ENCODE results near the gene CEP170B. TPM values are rescaled to one million over a fixed set of nuclear protein-coding genes. Genes with fewer than 3 reads are reported as not detected.
A peak's percentile ranks its signal among the peaks of the same experiment; 100 is the strongest.

CEP170B gene
- total and polyA plus RNA-seq, 2 of the 13 experiments (the other 11 are each of a cell fraction or from before 2014, with no cell fraction given) = 4.3 to 8.8 TPM

DNA sequence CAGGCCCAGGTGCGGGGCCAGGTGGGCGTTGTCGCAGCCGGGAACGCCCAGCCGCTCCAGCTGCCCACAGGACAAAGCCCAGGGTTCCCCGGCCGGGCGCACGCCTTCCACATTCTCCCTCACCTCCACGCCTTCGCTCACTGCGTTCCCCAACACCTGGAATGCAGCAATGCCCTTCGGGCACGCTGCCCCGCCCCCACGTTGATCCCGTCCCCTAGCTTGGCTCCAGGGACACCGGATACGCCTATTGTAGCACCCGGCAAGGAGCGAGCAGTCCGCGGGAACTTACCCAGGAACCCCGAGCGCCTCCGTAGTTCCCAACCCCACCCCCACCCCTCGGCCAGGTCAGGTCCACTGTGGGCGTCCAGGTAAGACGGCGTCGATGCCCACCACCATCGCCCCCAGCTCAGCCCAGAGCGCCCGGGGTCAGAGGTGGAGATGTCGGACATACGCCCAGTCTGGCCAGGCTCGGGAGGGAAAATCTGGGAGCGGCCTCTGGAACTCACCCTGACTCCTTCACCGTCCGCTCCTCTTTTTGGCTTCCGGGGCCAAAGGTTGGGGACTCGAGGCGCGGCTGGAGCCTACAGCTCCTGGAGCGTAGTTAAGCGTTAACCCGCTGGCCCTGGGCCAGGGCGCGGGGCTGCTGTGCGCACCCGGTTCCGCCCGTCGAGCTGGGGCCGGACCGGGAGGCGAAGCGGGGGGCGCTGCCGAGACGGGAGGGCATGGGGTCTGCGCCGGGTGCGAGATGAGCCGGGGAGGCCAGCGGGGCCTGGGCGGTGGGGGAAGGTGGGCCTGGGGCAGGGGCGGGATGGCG is 594 bp upstream of the CEP170B start (continued):
- no peak for TF ChIP-seq ZNF44 (CRISPR knock-in tag; IDR thresholded peaks at IDR 0.05)
- TF ChIP-seq NFIC (IDR thresholded peaks at IDR 0.05; ENCODE audit: low read length) = no peak
- TF ChIP-seq ZNF337 (CRISPR knock-in tag; IDR thresholded peaks at IDR 0.05; ENCODE audit: borderline replicate concordance, low read depth) = no peak
- TF ChIP-seq, protein P1, sequence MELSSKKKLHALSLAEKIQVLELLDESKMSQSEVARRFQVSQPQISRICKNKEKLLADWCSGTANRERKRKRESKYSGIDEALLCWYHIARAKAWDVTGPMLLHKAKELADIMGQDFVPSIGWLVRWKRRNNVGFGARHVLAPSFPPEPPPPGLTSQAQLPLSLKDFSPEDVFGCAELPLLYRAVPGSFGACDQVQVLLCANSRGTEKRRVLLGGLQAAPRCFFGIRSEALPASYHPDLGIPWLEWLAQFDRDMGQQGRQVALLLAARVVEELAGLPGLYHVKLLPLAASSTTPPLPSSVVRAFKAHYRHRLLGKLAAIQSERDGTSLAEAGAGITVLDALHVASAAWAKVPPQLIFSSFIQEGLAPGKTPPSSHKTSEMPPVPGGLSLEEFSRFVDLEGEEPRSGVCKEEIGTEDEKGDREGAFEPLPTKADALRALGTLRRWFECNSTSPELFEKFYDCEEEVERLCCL (CRISPR knock-in tag; IDR thresholded peaks at IDR 0.05; ENCODE audit: borderline replicate concordance) = no peak
- no peak for TF ChIP-seq ARID3A (IDR thresholded peaks at IDR 0.05; ENCODE audit: low read depth, low read length)
- no peak for TF ChIP-seq AFF4 (CRISPR knock-in tag; IDR thresholded peaks at IDR 0.05)
- TF ChIP-seq PAWR (CRISPR knock-in tag; IDR thresholded peaks at IDR 0.05; ENCODE audit: borderline replicate concordance) = no peak
- TF ChIP-seq CERS6 (CRISPR knock-in tag; IDR thresholded peaks at IDR 0.05) = no peak
- no peak for TF ChIP-seq ARNT (IDR thresholded peaks at IDR 0.05)
- no peak for TF ChIP-seq ZNF749 (CRISPR knock-in tag; IDR thresholded peaks at IDR 0.05; ENCODE audit: borderline replicate concordance)
- no peak for TF ChIP-seq GTF3A (CRISPR knock-in tag; conservative IDR thresholded peaks at IDR 0.05)
- TF ChIP-seq SP140L (CRISPR knock-in tag; IDR thresholded peaks at IDR 0.05; ENCODE audit: borderline replicate concordance) = no peak
- no peak for TF ChIP-seq SMARCC2 (IDR thresholded peaks at IDR 0.05)
- TF ChIP-seq ZNF30 (CRISPR knock-in tag; IDR thresholded peaks at IDR 0.05) = 0 out of 2 replicates have a peak, but pooled peaks have one; percentile 63
- TF ChIP-seq, protein P2, sequence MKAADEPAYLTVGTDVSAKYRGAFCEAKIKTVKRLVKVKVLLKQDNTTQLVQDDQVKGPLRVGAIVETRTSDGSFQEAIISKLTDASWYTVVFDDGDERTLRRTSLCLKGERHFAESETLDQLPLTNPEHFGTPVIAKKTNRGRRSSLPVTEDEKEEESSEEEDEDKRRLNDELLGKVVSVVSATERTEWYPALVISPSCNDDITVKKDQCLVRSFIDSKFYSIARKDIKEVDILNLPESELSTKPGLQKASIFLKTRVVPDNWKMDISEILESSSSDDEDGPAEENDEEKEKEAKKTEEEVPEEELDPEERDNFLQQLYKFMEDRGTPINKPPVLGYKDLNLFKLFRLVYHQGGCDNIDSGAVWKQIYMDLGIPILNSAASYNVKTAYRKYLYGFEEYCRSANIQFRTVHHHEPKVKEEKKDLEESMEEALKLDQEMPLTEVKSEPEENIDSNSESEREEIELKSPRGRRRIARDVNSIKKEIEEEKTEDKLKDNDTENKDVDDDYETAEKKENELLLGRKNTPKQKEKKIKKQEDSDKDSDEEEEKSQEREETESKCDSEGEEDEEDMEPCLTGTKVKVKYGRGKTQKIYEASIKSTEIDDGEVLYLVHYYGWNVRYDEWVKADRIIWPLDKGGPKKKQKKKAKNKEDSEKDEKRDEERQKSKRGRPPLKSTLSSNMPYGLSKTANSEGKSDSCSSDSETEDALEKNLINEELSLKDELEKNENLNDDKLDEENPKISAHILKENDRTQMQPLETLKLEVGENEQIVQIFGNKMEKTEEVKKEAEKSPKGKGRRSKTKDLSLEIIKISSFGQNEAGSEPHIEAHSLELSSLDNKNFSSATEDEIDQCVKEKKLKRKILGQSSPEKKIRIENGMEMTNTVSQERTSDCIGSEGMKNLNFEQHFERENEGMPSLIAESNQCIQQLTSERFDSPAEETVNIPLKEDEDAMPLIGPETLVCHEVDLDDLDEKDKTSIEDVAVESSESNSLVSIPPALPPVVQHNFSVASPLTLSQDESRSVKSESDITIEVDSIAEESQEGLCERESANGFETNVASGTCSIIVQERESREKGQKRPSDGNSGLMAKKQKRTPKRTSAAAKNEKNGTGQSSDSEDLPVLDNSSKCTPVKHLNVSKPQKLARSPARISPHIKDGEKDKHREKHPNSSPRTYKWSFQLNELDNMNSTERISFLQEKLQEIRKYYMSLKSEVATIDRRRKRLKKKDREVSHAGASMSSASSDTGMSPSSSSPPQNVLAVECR (CRISPR knock-in tag; IDR thresholded peaks at IDR 0.05; ENCODE audit: borderline replicate concordance) = peak; percentile 93
- no peak for TF ChIP-seq RARG (CRISPR knock-in tag; IDR thresholded peaks at IDR 0.05; ENCODE audit: low read depth)
- TF ChIP-seq MEF2D (CRISPR knock-in tag; IDR thresholded peaks at IDR 0.05) = peak; percentile 60
